ENCODE measurements around the gene PMF1. TPM values are rescaled to one million over a fixed set of nuclear protein-coding genes. Genes with fewer than 3 reads are reported as not detected.

PMF1 gene
- total and polyA plus RNA-seq, 2 donors (not counting 3 experiments of a cell fraction or from before 2014, with no cell fraction given): 58.4 to 134 TPM

GRCh38 chr1:156284757-156285156 is 72.0 kb downstream of the PMF1 start:
- CTCF ChIA-PET: no interaction called here

GRCh38 chr1:156285437-156285836 is 72.6 kb downstream of the PMF1 start:
- peaks cover 21% of the 10 kb centered on the region for H3K79me2 ChIP-seq (ENCODE audit: control insufficient read depth, insufficient read depth, low read length)
- no peaks in the 10 kb centered on the region for H3K9me1 ChIP-seq (replicated peaks; ENCODE audit: control insufficient read depth, extremely low read depth, insufficient read depth, low read length)
- peaks cover 14% of the 10 kb centered on the region for H3K4me1 ChIP-seq (ENCODE audit: control insufficient read depth, extremely low read depth, insufficient read depth, low read length)
- intact Hi-C loops (cut with micrococcal nuclease) (no loop called here), dilution Hi-C loops (cut with MboI; ENCODE audit: extremely low pct_ligation_motif_present, low sequenced_read_pairs) (no loop called here)
- H3K9me3 ChIP-seq (replicated peaks; ENCODE audit: control insufficient read depth, insufficient read depth, low read length): no peaks in the 10 kb centered on the region
- DNase-seq (ENCODE audit: low read depth, low spot score) (no peak), FAIRE-seq (no peak)
- H3K4me2 ChIP-seq (ENCODE audit: insufficient read depth, low read length): no peak overlapping the region
- ChIA-PET CTCF (interaction anchor here (0.7 kb wide), 1 partner anchor 34 kb away, joined by 3 read pairs; no protein-coding TSS in a partner anchor), POLR2A (no interaction called here)
- peaks cover 2% of the 10 kb centered on the region for H4K20me1 ChIP-seq (replicated peaks; ENCODE audit: control insufficient read depth, extremely low read depth, insufficient read depth, low read length)
- H2AFZ ChIP-seq (ENCODE audit: low read depth, low read length): no peak overlapping the region
- no TSS peak for BruUV-seq (replicated peaks)
- H3K27me3 ChIP-seq (ENCODE audit: control insufficient read depth in 2 of 2, insufficient read depth in 2 of 2, low read length in 2 of 2): no peaks in the 10 kb centered on the region
- H3K27ac ChIP-seq (ENCODE audit: insufficient read depth, low read depth, low read length): no peak overlapping the region
- H3K36me3 ChIP-seq (ENCODE audit: control insufficient read depth in 2 of 2, extremely low read depth in 1 of 2, insufficient read depth in 2 of 2, low read length in 2 of 2): peaks cover 0 to 2% of the 10 kb centered on the region in 2 experiments
- H3K4me3 ChIP-seq (replicated peaks in 1 of 3; ENCODE audit: insufficient read depth in 1 of 3, low read depth in 1 of 3, low read length in 3 of 3): no peak overlapping the region
- TF ChIP-seq POLR2AphosphoS5 (IDR thresholded peaks at IDR 0.05; ENCODE audit: insufficient read depth, low read depth, low read length) (no peak), GATA2 (IDR thresholded peaks at IDR 0.05; ENCODE audit: insufficient read depth, insufficient read length, low read depth, low read length) (no peak), MAX (IDR thresholded peaks at IDR 0.05; ENCODE audit: insufficient read depth, insufficient read length) (no peak)
- H3K9ac ChIP-seq (replicated peaks; ENCODE audit: extremely low read depth, insufficient read depth, low read length): no peak overlapping the region

More at GRCh38 chr1:156284757-156285156, 72.0 kb downstream of the PMF1 start:
- H4K20me1 ChIP-seq (replicated peaks; ENCODE audit: control insufficient read depth, extremely low read depth, insufficient read depth, low read length): peaks cover 2% of the 10 kb centered on the region
- BruUV-seq (replicated peaks): no TSS peak
- FAIRE-seq: no peak
- no peaks in the 10 kb centered on the region for H3K9me3 ChIP-seq (replicated peaks; ENCODE audit: control insufficient read depth, insufficient read depth, low read length)
- intact Hi-C loops (cut with micrococcal nuclease): no loop called here
- DNase-seq (ENCODE audit: low read depth, low spot score): no peak
- no peak overlapping the region for H3K9ac ChIP-seq (replicated peaks; ENCODE audit: extremely low read depth, insufficient read depth, low read length)
- peaks cover 0 to 2% of the 10 kb centered on the region in 2 experiments for H3K36me3 ChIP-seq (ENCODE audit: control insufficient read depth in 2 of 2, extremely low read depth in 1 of 2, insufficient read depth in 2 of 2, low read length in 2 of 2)
- dilution Hi-C loops (cut with MboI; ENCODE audit: extremely low pct_ligation_motif_present, low sequenced_read_pairs): no loop called here
- TF ChIP-seq POLR2A (IDR thresholded peaks at IDR 0.05; ENCODE audit: low read depth, low read length): no peak
- TF ChIP-seq POLR2AphosphoS5 (IDR thresholded peaks at IDR 0.05; ENCODE audit: insufficient read depth, low read depth, low read length): no peak
- no peaks in the 10 kb centered on the region for H3K27me3 ChIP-seq (ENCODE audit: control insufficient read depth in 2 of 2, insufficient read depth in 2 of 2, low read length in 2 of 2)
- no peak overlapping the region for H3K27ac ChIP-seq (ENCODE audit: insufficient read depth, low read depth, low read length)
- no peaks in the 10 kb centered on the region for H3K9me1 ChIP-seq (replicated peaks; ENCODE audit: control insufficient read depth, extremely low read depth, insufficient read depth, low read length)
- peaks cover 28% of the 10 kb centered on the region for H3K79me2 ChIP-seq (ENCODE audit: control insufficient read depth, insufficient read depth, low read length)
- H3K4me2 ChIP-seq (ENCODE audit: insufficient read depth, low read length): no peak overlapping the region
- peaks cover 14% of the 10 kb centered on the region for H3K4me1 ChIP-seq (ENCODE audit: control insufficient read depth, extremely low read depth, insufficient read depth, low read length)
- POLR2A ChIA-PET: no interaction called here
- H2AFZ ChIP-seq (ENCODE audit: low read depth, low read length): no peak overlapping the region
- no peak overlapping the region for H3K4me3 ChIP-seq (replicated peaks in 1 of 3; ENCODE audit: insufficient read depth in 1 of 3, low read depth in 1 of 3, low read length in 3 of 3)

Data from endothelial cell of umbilical vein (primary cell).